Stimulated activated CD8-positive, alpha-beta memory T cell treated with anti-CD3 and anti-CD28 coated beads, Interleukin-4, amount 100 ng/mL, for 48 hours (primary cell): ENCODE data around the gene FCN1.

Source experiments
- DNase-seq: peaks from one replicate; pipeline ENCODE4 v3.0.0-alpha.2; 2020

FCN1 gene

GRCh38 chr9:134889386-134890154 is 28.1 kb downstream of the FCN1 start:
- DNase-seq = peak; percentile 18

GRCh38 chr9:134888603-134889190 is 29.0 kb downstream of the FCN1 start:
- no peak for DNase-seq

- DNase-seq = no peak
These were observed 29.8 kb downstream of the FCN1 start for GRCh38 chr9:134887686-134888602.

- no peak for DNase-seq
These were observed 30.5 kb downstream of the FCN1 start for GRCh38 chr9:134887219-134887618.

GRCh38 chr9:134886413-134886913 is 31.2 kb downstream of the FCN1 start:
- DNase-seq = no peak

- DNase-seq = no peak
These were observed 31.9 kb downstream of the FCN1 start for GRCh38 chr9:134885679-134886412.

GRCh38 chr9:134885001-134885678 is 32.6 kb downstream of the FCN1 start:
- DNase-seq = no peak

GRCh38 chr9:134884492-134884891 is 33.2 kb downstream of the FCN1 start:
- no peak for DNase-seq

GRCh38 chr9:134883040-134883782 is 34.5 kb downstream of the FCN1 start:
- DNase-seq = no peak

GRCh38 chr9:134882204-134882785 is 35.4 kb downstream of the FCN1 start:
- no peak for DNase-seq

GRCh38 chr9:134881313-134881670 is 36.4 kb downstream of the FCN1 start:
- no peak for DNase-seq

GRCh38 chr9:134880484-134881312 is 37.0 kb downstream of the FCN1 start, which contains the start of gene FCN2:
FCN2 (plus strand) TSS chr9:134880810; CDS start chr9:134880822, 12 bp downstream.
- no peak for DNase-seq

- DNase-seq = no peak
These were observed 37.8 kb downstream of the FCN1 start for GRCh38 chr9:134879664-134880483.

- DNase-seq = no peak
These were observed 40.2 kb downstream of the FCN1 start for GRCh38 chr9:134877541-134877940.

- DNase-seq = no peak
These were observed 42.3 kb downstream of the FCN1 start for GRCh38 chr9:134875371-134875770.

- DNase-seq = no peak
These were observed 45.1 kb downstream of the FCN1 start for GRCh38 chr9:134872482-134873231.

GRCh38 chr9:134871697-134872340 is 45.9 kb downstream of the FCN1 start:
- DNase-seq = no peak
